Transverse colon (tissue), 3 donors: Measurements from ENCODE around the gene PDLIM3.

Experiments
- CTCF ChIP-seq, 5 experiments: fragments of 200-600 bp in 3 of 5; fragments of 450-650 bp in 2 of 5; sonication (generic) in 3 of 5; IDR thresholded peaks; 1 replicate in 2 of 5; 2 replicates in 3 of 5; pipeline ENCODE4 v1.5.1; 2016 to 2017; ENCODE audit warnings: antibody characterized with exemption in 5 of 5, inconsistent platforms in 3 of 5, mild to moderate bottlenecking in 2 of 5, moderate library complexity in 1 of 5
- POLR2A ChIP-seq: fragments of 450-650 bp; IDR thresholded peaks from one replicate; pipeline ENCODE4 v1.6.1; 2016; ENCODE audit warnings: antibody characterized with exemption, mild to moderate bottlenecking, moderate library complexity

GRCh38 chr4:185457136-185457535 lies 78.2 kb downstream of the PDLIM3 start:
- TF ChIP-seq CTCF (IDR thresholded peaks at IDR 0.05) (no peak), POLR2A (no peak)
